A549 (cell line): ENCODE data around the gene CFAP73. TPM values are rescaled to one million over a fixed set of nuclear protein-coding genes. Genes with fewer than 3 reads are reported as not detected.

Source experiments
- ATAC-seq, 2 experiments: fragments of 200-7000 bp in 1 of 2; fragments of >200 bp in 1 of 2; cut with Nextera tagmentation in 1 of 2; cut with Tn5 transposase in 1 of 2; 3 replicates each; pipeline versions ENCODE4 v1.8.0 to v1.9.1; 2018 to 2020; ENCODE audit warnings: mild to moderate bottlenecking in 1 of 2, moderate library complexity in 1 of 2
- CTCF ChIA-PET: fragments of 300-600 bp; sonication (Branson Sonifier 250); formaldehyde crosslinking; extraction: SDS; loops from one replicate; lab custom pipeline; 2021; ENCODE audit warnings: antibody characterized with exemption, inconsistent platforms; lab: Yijun Ruan, JAX
- POLR2A ChIA-PET: fragments of 350-600 bp; formaldehyde crosslinking; extraction: SDS; loops from one replicate; lab custom pipeline; 2021; ENCODE audit warnings: antibody characterized with exemption, inconsistent platforms; lab: Yijun Ruan, JAX
- DNase-seq, 2 experiments: peaks; one replicate each; pipeline versions ENCODE4 v3.0.0 to v3.0.0-alpha.2; 2011 to 2016; ENCODE audit warnings: low read depth in 1 of 2, low spot score in 1 of 2
- FAIRE-seq: peaks from 2 replicates; lab custom pipeline; 2011; peaks lifted over from hg19 to GRCh38; lab: Jason Lieb, UNC
- H3K27ac ChIP-seq, 2 experiments: fragments of >200 bp; sonication (Bioruptor Twin); formaldehyde crosslinking; 3 replicates each; pipeline ENCODE4 v1.5.1; 2016 to 2017
- H3K4me1 ChIP-seq: fragments of >200 bp; sonication (Bioruptor Twin); formaldehyde crosslinking; 3 replicates; pipeline ENCODE4 v1.6.1; 2016
- H3K4me2 ChIP-seq: fragments of >200 bp; sonication (Bioruptor Twin); formaldehyde crosslinking; 3 replicates; pipeline ENCODE4 v1.6.1; 2016
- H3K4me3 ChIP-seq: fragments of >200 bp; sonication (Bioruptor Twin); formaldehyde crosslinking; 3 replicates; pipeline ENCODE4 v1.5.1; 2016
- H3K9me3 ChIP-seq: fragments of >200 bp; sonication (Bioruptor Twin); formaldehyde crosslinking; 3 replicates; pipeline ENCODE4 v1.6.1; 2016
- ATOH8 ChIP-seq: fragments of 250-450 bp; sonication (Bioruptor Pico); IDR thresholded peaks from 2 replicates; pipeline ENCODE4 v1.5.0; 2020; ENCODE audit warnings: low read depth, mild to moderate bottlenecking, moderate library complexity
- BHLHE40 ChIP-seq: IDR thresholded peaks from 2 replicates; pipeline ENCODE4 v1.6.1; 2012; ENCODE audit warnings: low read depth, low read length, inconsistent platforms
- CTCF ChIP-seq: fragments of >200 bp; sonication (Bioruptor Twin); formaldehyde crosslinking; IDR thresholded peaks from 3 replicates; pipeline ENCODE4 v1.5.1; 2016
- EHF ChIP-seq: fragments of 250-450 bp; sonication (Bioruptor Pico); IDR thresholded peaks from 2 replicates; pipeline ENCODE4 v1.5.0; 2020; ENCODE audit warnings: mild to moderate bottlenecking
- ELK1 ChIP-seq: fragments of 150-350 bp; IDR thresholded peaks from 2 replicates; pipeline ENCODE4 v1.6.1; 2014; ENCODE audit warnings: low read depth, mild to moderate bottlenecking, low read length
- HDAC2 ChIP-seq: fragments of 200-600 bp; sonication (generic); IDR thresholded peaks from 2 replicates; pipeline ENCODE4 v1.6.1; 2016
- HOXB5 ChIP-seq: fragments of 250-450 bp; sonication (Bioruptor Pico); IDR thresholded peaks from 2 replicates; pipeline ENCODE4 v1.5.0; 2020; ENCODE audit warnings: mild to moderate bottlenecking, moderate library complexity
- MAFK ChIP-seq: fragments of 450-650 bp; IDR thresholded peaks from 2 replicates; pipeline ENCODE4 v1.6.1; 2014; ENCODE audit not compliant: partially characterized antibody
- MAZ ChIP-seq: fragments of 150-350 bp; IDR thresholded peaks from 2 replicates; pipeline ENCODE4 v1.6.1; 2014; ENCODE audit warnings: antibody characterized with exemption, low read depth, low read length, borderline replicate concordance
- NPAS2 ChIP-seq: fragments of 250-450 bp; sonication (Bioruptor Pico); IDR thresholded peaks from 2 replicates; pipeline ENCODE4 v1.8.0; 2022; ENCODE audit warnings: mild to moderate bottlenecking, moderate library complexity, borderline replicate concordance
- RARB ChIP-seq: fragments of 250-450 bp; sonication (Bioruptor Pico); IDR thresholded peaks from 2 replicates; pipeline ENCODE4 v1.8.0; 2021; ENCODE audit warnings: mild to moderate bottlenecking, moderate library complexity
- RFX5 ChIP-seq: fragments of 450-650 bp; IDR thresholded peaks from 2 replicates; pipeline ENCODE4 v1.7.1; 2014; ENCODE audit warnings: antibody characterized with exemption, mild to moderate bottlenecking, moderate library complexity
- RNF2 ChIP-seq: fragments of 200-600 bp; sonication (generic); IDR thresholded peaks from 2 replicates; pipeline ENCODE4 v1.6.1; 2016; ENCODE audit warnings: low read depth, mild to moderate bottlenecking, antibody characterized with exemption, moderate library complexity, borderline replicate concordance
- TP53 ChIP-seq: fragments of 250-450 bp; sonication (Bioruptor Pico); IDR thresholded peaks from 2 replicates; pipeline ENCODE4 v1.5.0; 2021; ENCODE audit warnings: mild to moderate bottlenecking, moderate library complexity
- ZC3H11A ChIP-seq: fragments of 450-650 bp; IDR thresholded peaks from 2 replicates; pipeline ENCODE4 v1.6.1; 2014; ENCODE audit warnings: antibody characterized with exemption, mild to moderate bottlenecking
- WGBS: methylation state at CpG from one replicate; pipeline ENCODE4 v1.1.6; 2017; ENCODE audit errors: missing lambda C conversion rate; 5-methylcytosine and 5-hydroxymethylcytosine counted together
- polyA plus RNA-seq, 4 experiments: library from polyadenylated mRNA; depleted of rRNA in 3 of 4; stranded (reverse); fragments of >200 nt; fragmentation: RNase III in 1 of 4; extraction: RNeasy Plus Mini Kit Qiagen cat#74134 plus additional on column Dnase treatment in 1 of 4; gene quantifications; 2 replicates in 3 of 4; 3 replicates in 1 of 4; pipeline ENCODE4 v1.2.3, GENCODE V29; 2011 to 2017

CFAP73 gene
- polyA plus RNA-seq, 2 of the 4 experiments (the other 2 are of a cell fraction) = 0.05 TPM; not detected in 1

GRCh38 chr12:113128802-113129663, 20.5 kb upstream of the CFAP73 start (continued):
- no peak for TF ChIP-seq ELK1
- TF ChIP-seq, all 56 proteins: peak for 0

- ChIA-PET POLR2A (no interaction called here), CTCF (interaction anchor here (0.7 to 1.6 kb wide), 9 partner anchors 8 to 81 kb away, joined by 3 to 5 read pairs (median 3); no protein-coding TSS in a partner anchor)
- H3K4me2 ChIP-seq = no peak overlapping the region
- WGBS = 79% methylated on average over 14 of the region's 17 CpGs
- TF ChIP-seq RFX5 = no peak
- no peak for TF ChIP-seq ZC3H11A
- TF ChIP-seq HDAC2 = no peak
- no peak for TF ChIP-seq RARB (CRISPR knock-in tag)
- TF ChIP-seq BHLHE40 = no peak
- TF ChIP-seq MAZ = no peak
- no peak for TF ChIP-seq NPAS2 (CRISPR knock-in tag)
- TF ChIP-seq ATOH8 (CRISPR knock-in tag) = no peak
- no peak for TF ChIP-seq EHF (CRISPR knock-in tag)
- no peak for TF ChIP-seq TP53 (CRISPR knock-in tag)
- no peak for TF ChIP-seq ELK1
- no peak overlapping the region for H3K27ac ChIP-seq
- ATAC-seq (peak in 1 of 2 experiments; percentile 2; a peak in 1 of 6 replicates), DNase-seq (no peak), FAIRE-seq (no peak)
- peaks cover 3% of the 10 kb centered on the region; the same call in 1 of the 3 replicates for H3K4me1 ChIP-seq
- H3K4me3 ChIP-seq = no peak overlapping the region
- H3K9me3 ChIP-seq = no peaks in the 10 kb centered on the region
Observed at GRCh38 chr12:113129664-113130456, 19.7 kb upstream of the CFAP73 start.

- ATAC-seq (peak; percentile 44 to 64; a peak in 4 of 6 replicates), DNase-seq (peak in 1 of 2 experiments; percentile 48), FAIRE-seq (no peak)
- ChIA-PET POLR2A (no interaction called here), CTCF (interaction anchor here (0.9 to 1.5 kb wide), 8 partner anchors 9 to 32 kb away, joined by 3 to 7 read pairs (median 4); no protein-coding TSS in a partner anchor)
- 26% methylated on average over 12 of the region's 18 CpGs for WGBS
- peaks cover 8% of the 10 kb centered on the region; the same call in 1 of the 3 replicates for H3K4me1 ChIP-seq
- H3K27ac ChIP-seq = no peak overlapping the region
- no peak overlapping the region for H3K4me3 ChIP-seq
- H3K9me3 ChIP-seq = no peaks in the 10 kb centered on the region
- no peak overlapping the region for H3K4me2 ChIP-seq
- no peak for TF ChIP-seq RNF2
- no peak for TF ChIP-seq MAZ
- TF ChIP-seq BHLHE40 = no peak
- TF ChIP-seq MAFK = peak; percentile 34
- no peak for TF ChIP-seq HOXB5 (CRISPR knock-in tag)
- peak; percentile 40 for TF ChIP-seq CTCF
Observed at GRCh38 chr12:113130457-113131135, 18.9 kb upstream of the CFAP73 start.
